Esophagus muscularis mucosa (tissue), 4 donors: ENCODE measurements around the gene ZNG1A.
"Not testable (repeated sequence)": the region's sequence is repeated elsewhere in the genome, so short reads cannot be mapped to it uniquely, and the experiment has no call there.

Experiments used
- EP300 ChIP-seq: sonication (generic); formaldehyde crosslinking; IDR thresholded peaks from one replicate; pipeline ENCODE4 v1.6.1; 2017; ENCODE audit warnings: antibody characterized with exemption
- POLR2A ChIP-seq: fragments of 450-650 bp; IDR thresholded peaks from one replicate; pipeline ENCODE4 v1.6.1; 2017; ENCODE audit warnings: antibody characterized with exemption, moderate library complexity, mild to moderate bottlenecking, low read depth
- POLR2AphosphoS5 ChIP-seq, 2 donors: sonication (generic); formaldehyde crosslinking; IDR thresholded peaks; one replicate each; pipeline ENCODE4 v1.6.1; 2017; ENCODE audit warnings: antibody characterized with exemption in 2 of 2
- TF ChIP-seq, protein P1 (sequence below), 3 experiments: fragments of 200-600 bp in 2 of 3; fragments of 450-650 bp in 1 of 3; sonication (generic) in 2 of 3; IDR thresholded peaks; one replicate each; pipeline ENCODE4 v1.5.1; 2017 to 2019; ENCODE audit warnings: antibody characterized with exemption in 3 of 3, mild to moderate bottlenecking in 2 of 3, moderate library complexity in 1 of 3

DNA sequence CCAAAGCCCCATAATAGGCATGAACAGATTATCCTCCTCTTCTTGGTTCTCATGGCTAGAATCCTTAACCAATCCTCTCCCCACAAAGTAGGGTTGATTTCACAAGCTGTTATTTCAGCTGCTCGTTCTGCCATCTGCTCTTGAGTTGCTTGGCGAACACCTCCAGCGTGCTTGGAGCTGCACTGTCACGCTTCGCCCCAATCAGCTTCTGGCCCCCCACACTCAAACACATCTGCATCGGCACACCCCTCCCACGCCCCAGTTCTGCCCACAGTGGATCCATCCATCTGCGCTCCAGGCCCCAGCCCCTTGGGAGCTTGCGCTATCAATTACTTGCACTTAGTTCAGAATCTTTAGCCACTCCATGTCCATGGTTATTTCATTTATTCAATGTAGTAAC, 78.4 kb downstream of the ZNG1A start:
- TF ChIP-seq POLR2A; POLR2AphosphoS5 (IDR thresholded peaks at IDR 0.05); EP300: not testable (repeated sequence)
- TF ChIP-seq, protein P1, sequence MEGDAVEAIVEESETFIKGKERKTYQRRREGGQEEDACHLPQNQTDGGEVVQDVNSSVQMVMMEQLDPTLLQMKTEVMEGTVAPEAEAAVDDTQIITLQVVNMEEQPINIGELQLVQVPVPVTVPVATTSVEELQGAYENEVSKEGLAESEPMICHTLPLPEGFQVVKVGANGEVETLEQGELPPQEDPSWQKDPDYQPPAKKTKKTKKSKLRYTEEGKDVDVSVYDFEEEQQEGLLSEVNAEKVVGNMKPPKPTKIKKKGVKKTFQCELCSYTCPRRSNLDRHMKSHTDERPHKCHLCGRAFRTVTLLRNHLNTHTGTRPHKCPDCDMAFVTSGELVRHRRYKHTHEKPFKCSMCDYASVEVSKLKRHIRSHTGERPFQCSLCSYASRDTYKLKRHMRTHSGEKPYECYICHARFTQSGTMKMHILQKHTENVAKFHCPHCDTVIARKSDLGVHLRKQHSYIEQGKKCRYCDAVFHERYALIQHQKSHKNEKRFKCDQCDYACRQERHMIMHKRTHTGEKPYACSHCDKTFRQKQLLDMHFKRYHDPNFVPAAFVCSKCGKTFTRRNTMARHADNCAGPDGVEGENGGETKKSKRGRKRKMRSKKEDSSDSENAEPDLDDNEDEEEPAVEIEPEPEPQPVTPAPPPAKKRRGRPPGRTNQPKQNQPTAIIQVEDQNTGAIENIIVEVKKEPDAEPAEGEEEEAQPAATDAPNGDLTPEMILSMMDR (IDR thresholded peaks at IDR 0.05), result not testable (repeated sequence)
